ENCODE results near the gene FXYD1.
A peak's percentile ranks its signal among the peaks of the same experiment; 100 is the strongest.

Gene FXYD1

GRCh38 chr19:35108730-35109129, 29.9 kb upstream of the FXYD1 start:
- no peak for DNase-seq

DNA sequence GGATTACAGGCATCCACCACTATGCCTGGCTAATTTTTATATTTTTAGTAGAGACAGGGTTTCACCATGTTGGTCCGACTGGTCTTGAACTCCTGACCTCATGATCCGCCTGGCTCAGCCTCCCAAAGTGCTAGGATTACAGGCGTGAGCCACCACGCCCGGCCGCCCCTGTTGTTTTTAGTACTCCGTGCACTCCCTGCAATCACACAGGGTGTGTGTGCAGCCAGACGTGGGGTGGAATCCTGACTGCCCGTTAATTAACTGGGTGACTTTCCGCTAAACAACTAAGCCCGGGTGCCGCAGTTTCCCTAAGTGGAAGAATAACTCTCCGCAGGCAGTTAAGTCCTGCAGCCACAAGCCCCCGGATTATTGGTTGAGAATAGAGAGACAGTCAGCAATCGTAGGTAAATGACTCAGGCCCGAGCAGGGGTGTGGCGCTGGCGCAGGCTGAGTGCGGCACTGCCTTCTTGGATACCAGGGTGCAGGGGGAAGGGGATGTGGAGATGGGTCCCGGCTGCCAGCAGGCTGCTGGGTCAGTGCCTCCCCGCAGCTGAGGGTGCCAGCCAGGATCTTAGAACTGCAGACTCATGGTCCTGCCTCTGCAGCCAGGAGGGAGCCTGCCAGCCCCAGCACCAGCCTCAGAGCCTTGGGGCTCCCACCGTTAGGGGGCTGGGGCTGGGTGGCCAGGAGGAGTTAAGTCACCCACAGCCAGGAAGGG, 29.1 kb upstream of the FXYD1 start:
- no peak for DNase-seq

DNA sequence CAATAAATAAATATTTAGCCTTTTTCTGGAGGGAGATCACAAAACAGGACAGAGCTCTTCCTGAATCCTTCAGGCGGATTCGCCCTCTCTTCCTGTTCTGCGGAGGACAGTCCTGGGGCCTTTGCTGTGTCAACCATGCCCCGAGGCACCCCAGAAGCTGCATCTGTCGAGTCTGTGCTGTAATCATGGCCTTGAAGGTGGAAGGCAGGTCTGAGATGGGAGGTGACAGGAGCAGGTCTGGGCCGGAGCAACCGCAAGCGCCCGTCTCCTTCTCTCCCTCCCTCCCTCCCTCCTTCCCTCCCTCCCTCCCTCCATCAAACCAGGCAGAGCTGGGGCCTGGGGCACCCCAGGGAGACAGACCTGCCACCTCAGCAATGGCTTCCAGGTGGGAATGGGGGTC, 27.6 kb upstream of the FXYD1 start:
- DNase-seq = no peak

- no peak for DNase-seq
These were observed 25.5 kb upstream of the FXYD1 start for GRCh38 chr19:35112995-35113688.

GRCh38 chr19:35114353-35115176, 24.1 kb upstream of the FXYD1 start:
- peak; percentile 48 to 52 for DNase-seq

DNA sequence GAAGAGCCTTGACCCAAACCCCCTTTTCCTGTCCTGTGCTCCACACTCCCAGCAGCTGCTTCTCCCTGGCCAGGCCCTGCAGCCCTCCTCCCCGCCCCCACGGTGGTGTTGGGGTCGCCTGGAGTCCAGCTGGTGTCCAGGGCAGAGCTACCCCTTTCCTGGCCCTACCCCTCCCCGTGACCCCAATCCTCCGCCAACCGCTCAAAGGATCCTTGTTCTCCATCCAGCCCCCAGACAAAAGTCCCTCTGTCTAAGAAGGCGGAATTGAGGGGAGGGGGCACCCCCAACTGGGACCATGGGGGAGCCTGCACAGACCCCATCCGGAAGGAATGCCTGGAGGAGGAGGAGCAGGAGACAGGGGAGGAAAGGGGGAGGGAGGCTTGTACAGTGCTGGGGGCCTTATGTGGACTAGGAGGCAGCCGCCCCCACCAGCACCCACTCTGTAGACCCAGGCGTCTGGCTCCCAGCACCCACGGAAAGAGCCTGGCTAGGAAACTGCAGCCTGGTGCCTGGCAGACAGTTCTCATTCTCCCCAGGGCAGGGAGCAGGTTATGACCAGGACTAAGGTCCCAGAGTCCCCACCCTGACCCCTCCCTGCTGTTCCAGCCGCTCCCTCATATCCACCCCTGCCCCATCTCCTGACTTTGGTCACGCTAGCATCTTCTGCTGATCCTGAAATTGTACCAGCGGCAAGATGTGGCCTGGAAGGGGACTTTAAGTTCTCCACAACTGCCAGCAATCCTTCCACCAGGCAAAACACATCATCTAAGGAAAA, 23.3 kb upstream of the FXYD1 start, which contains the start of gene FXYD3:
TSS of gene FXYD3 (plus strand) at position 647 of the 775 bp plus-strand sequence. CDS start 3,554 bp downstream, outside the sequence.
- DNase-seq = no peak

DNA sequence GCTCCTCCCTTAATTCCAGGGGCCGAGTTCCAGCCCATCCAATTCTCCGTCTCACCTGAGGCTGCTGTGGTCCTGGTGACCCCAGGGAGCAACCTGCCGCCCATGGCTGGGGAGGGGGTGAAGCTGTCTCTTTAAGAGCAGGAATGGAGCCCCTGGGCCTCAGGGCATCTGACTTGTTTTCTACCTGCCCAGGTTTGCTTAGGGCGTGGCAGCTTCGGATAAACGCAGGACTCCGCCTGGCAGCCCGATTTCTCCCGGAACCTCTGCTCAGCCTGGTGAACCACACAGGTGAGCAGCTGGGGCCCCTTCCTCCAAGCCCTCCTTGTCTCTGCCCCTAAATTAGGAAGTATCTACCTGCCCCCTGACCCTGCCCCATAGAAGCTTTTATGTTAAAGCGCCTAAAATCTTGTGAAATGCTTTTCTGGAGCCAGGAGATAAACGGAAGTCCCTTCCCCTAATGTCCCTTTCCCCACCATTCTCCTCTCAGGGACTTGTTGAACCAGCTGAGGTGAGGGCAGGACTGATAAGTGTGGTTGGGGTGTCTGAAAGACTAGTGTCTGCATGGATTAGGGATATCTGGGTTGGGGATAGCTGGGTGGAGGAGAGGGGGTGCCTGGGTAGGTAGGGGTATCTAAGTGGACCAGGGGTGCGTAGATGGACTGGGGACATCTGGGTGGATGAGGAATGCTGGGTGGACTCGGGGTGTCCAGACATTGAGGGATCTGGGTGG, 22.4 kb upstream of the FXYD1 start:
- no peak for DNase-seq

DNA sequence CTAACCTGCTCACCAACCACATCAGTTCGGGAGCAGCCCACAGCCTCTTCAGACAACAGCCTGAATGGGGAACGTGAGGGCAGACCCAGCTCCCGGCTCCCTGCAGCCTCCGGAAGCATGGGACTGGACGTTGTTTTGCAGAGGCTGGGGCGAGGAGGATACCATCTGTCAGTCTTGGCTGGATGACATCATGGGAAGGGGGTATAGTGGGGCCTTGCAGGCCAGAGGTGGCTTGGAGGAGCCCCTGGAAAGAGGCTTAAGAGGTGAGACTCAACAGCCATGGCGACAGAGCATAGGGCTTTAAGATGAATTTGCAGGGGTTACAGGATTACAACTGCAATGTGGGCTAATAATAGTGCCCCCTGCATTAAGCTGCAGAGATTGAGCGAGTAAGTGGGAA, 21.5 kb upstream of the FXYD1 start:
- DNase-seq = no peak

- no peak for DNase-seq
These were observed 20.8 kb upstream of the FXYD1 start for GRCh38 chr19:35117799-35118198.

DNA sequence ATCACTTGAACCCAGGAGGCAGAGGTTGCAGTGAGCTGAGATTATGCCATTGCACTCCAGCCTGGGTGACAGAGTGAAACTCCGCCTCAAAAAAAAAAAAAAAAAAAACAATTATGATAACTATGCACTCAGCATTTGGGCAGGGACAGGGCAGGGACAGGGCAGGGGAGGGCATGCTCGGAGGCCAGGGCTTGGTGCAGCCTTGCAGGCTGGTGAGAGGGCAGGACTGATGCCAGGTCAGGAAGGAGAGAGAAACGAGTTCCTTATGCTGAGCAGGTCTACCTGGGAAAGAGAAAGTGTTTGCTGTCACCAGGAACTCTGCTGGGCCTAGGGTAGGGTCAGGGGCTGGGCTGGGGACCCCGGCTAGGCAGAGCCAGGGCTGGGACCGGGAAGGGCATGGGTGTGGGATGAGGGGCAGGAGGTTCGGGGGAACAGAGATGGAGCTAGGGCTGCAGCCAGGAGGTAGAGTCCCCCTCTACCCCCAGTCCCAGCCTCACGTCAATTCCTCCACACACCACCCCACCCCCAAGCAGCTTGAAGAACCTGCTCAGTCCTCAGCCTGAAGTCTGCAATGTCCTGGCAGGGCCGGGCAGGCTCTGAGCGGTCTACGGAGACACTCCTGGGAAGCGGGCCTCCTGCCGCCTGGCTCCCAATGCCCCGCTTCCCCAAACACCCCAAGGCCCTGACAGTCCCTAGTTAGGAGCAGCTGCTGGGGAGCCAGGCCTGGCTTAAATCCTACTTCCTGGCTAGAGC, 20.2 kb upstream of the FXYD1 start:
- no peak for DNase-seq

GRCh38 chr19:35119091-35119490, 19.5 kb upstream of the FXYD1 start:
- DNase-seq = no peak

GRCh38 chr19:35119578-35120155, 19.0 kb upstream of the FXYD1 start:
- DNase-seq = peak; percentile 60 to 61

DNA sequence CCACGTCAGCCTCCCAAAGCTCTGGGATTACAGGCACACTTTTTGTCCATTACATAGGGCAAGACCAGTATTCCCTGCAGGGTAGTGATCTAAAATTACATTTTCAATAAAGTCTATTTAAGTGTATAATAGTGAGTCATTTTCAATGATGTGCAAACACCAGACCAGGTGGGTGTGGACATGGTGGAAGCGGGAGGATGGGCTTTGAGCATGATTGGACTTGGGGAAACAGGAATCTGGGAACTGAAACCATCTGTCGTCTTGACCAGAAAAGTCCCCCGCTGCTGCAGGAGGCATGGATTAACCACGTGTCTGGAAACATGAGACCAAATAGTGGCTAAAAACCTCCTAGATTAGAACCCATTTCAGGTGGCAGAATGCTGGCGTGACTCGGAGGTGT, 18.1 kb upstream of the FXYD1 start:
- DNase-seq = peak; percentile 84 to 95

DNA sequence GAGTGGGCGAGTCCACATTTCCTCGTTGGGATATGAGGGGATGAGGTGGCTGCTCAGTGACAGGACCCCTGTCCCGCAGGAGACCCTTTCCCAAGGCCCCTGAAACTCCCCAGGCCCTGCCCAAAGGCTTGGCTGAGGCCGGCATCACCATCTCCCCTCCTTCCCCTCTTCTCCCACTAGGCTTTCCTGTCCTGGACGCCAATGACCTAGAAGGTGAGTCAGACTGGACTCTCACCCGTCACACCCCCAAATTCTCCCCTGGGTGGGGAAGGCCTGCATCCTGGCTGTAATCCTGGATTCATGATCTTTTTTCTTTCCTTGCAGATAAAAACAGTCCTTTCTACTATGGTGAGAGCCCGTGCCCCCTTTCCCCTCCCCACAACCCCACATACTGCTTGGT, 17.7 kb upstream of the FXYD1 start:
- DNase-seq = peak in 1 of 2 donors; percentile 25

DNA sequence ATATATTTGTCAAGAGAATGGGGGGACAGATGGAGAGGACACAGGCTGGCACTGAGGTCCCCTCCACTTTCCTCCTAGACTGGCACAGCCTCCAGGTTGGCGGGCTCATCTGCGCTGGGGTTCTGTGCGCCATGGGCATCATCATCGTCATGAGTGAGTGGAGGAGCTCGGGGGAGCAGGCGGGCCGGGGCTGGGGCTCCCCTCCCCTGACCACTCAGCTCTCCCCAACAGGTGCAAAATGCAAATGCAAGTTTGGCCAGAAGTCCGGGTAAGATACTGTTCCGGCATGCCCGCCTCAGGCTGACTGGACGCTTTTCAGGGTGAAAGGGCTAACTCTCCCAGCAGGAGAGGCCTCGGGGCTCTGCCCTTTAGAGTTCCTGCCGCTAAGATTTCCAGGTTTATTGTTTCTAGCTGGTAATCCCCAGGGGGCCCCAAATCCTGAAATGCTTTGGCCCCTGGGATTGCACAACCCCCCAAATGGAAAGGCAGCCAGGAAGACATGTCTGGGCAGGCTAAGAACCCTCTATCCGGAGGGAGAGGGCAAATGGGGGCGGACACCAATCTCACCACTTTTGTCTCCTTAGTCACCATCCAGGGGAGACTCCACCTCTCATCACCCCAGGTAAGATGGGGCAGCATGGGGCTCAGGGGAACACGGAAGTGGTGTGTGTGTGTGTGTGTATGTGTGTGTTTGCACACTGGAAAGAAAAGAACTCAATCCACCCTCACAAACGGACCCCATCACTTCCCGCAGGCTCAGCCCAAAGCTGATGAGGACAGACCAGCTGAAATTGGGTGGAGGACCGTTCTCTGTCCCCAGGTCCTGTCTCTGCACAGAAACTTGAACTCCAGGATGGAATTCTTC, 15.7 kb upstream of the FXYD1 start:
- DNase-seq = no peak

DNA sequence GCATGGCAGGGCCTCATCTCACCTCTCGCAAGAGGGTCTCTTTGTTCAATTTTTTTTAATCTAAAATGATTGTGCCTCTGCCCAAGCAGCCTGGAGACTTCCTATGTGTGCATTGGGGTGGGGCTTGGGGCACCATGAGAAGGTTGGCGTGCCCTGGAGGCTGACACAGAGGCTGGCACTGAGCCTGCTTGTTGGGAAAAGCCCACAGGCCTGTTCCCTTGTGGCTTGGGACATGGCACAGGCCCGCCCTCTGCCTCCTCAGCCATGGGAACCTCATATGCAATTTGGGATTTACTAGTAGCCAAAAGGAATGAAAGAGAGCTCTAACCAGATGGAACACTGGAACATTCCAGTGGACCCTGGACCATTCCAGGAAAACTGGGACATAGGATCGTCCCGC, 15.1 kb upstream of the FXYD1 start:
- no peak for DNase-seq

- peak; percentile 84 to 93 for DNase-seq
These were observed 14.2 kb upstream of the FXYD1 start for GRCh38 chr19:35124098-35125060.

GRCh38 chr19:35125270-35125717, 13.3 kb upstream of the FXYD1 start:
- no peak for DNase-seq

Data from inflammatory macrophage (primary cell).